NCI-H2081 treated with DMSO at 0.1 percent for 48 hours (cell line): Measurements from ENCODE around the gene GALNT2.

Source experiments
- DNase-seq: peaks from one replicate; lab custom pipeline; 2025; lab: John Stamatoyannopoulos, UW

The GALNT2 gene

DNA sequence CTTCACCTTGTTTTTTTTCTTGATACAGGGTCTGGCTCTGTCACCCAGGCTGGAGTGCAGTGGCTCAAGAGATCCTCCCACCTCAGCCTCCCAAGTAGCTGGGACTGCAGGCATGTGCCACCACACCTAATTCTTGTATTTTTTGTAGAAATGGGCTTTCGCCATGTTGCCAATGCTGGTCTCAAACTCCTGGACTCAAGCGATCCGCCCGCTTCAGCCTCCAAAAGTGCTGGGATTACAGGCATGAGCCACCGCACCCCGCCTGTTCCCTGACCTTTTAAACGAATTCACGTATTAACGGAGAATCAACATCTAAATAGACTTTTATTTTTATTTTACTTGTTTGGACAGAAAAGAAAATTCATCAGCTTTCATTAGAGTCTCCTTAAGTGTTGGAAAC, 254.3 kb downstream of the GALNT2 start:
- no peak for DNase-seq

DNA sequence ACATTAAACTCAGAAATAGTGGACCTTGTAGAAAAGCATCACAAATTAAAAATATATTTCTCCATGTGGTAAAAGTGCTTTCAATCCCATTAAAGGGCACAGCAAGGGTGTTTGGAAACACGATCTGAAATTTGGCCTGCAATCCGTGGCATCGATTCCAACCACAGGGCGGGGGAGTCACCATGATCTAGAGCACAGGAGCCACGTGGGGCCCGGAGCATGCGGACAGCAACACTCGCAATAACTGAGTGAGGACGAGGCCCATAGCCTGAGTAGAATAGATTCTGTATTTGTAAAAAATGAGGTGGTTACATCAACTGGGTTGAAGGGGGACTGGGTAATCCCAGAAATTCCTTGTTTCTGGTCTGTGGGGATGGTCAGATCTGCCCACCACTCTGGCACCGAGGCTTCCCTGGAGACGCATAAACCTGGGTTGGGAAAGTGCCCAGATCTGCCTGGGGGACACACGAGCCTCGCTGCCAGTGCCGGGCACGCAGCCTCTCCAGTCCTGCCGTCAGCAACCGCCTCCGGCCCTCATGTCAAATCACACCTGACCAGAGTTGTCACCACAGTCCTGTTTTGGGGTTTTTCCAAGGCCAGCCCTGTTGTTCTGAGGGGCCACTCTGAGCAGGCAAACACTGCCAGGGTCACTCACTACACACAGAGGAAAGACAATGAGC, 254.8 kb downstream of the GALNT2 start:
- no peak for DNase-seq

DNA sequence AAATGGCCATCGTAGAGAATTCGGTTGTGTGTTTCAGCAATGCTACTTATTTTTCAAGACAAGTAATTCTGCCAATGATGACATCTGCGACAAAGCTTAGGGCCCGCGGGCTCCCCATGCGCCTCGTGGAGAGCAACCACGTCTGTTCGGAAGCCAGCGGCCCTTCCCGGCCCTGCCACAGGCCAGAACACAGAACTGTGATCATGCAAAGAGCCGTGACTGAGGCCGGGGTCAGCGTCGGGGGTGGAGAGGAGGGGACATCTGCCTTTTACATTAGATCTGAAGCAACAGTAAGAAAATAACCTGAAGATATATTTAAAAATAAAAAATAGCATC, 255.4 kb downstream of the GALNT2 start:
- DNase-seq = no peak

DNA sequence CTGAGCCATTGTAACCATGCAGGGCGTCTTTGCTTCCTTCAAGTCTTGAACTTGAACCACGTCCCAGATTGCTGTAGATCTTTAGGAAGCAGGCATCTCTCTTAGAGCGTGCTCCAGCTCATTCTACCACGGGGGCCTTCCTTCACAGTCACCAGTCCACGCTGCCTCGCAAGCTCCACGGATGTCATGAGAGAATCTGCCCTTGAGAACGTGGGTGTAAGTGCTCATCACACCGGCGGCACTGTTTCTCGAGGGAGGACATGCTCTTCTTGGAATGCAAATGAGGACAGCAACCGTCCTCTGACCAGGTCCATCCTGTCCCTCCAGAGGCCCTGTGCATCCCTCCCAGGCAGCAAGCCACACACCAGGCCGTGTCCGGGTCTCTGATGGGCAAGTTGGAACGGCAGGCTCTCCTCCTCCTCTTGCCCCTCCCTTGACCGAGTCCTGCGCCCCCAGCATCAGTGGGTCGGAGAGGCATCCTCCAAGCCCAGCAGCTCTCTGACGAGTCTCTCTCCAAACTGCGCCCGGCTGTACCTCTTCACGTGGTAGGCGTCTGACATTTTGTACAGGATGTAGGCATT, 256.0 kb downstream of the GALNT2 start:
- DNase-seq = no peak

DNA sequence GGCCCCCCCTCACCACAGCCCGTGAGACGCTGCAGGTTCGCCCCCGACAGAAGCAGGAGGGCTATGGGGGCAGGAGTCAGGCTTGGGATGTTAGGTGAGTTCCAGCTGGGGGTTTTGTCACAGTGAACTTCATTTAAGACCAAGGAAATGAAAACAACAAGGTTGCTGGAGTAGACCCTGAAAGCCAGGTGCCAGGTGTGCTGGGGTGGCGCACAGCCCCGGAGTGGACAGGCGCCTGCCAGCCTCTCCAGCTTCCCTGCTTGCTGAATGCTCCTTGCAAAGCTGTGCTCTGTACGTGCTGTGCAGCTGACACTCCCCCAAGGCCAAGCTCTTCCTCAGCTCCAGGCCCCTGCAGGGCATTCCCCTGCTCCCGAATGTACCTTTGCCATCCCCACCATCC, 256.6 kb downstream of the GALNT2 start:
- DNase-seq = no peak

DNA sequence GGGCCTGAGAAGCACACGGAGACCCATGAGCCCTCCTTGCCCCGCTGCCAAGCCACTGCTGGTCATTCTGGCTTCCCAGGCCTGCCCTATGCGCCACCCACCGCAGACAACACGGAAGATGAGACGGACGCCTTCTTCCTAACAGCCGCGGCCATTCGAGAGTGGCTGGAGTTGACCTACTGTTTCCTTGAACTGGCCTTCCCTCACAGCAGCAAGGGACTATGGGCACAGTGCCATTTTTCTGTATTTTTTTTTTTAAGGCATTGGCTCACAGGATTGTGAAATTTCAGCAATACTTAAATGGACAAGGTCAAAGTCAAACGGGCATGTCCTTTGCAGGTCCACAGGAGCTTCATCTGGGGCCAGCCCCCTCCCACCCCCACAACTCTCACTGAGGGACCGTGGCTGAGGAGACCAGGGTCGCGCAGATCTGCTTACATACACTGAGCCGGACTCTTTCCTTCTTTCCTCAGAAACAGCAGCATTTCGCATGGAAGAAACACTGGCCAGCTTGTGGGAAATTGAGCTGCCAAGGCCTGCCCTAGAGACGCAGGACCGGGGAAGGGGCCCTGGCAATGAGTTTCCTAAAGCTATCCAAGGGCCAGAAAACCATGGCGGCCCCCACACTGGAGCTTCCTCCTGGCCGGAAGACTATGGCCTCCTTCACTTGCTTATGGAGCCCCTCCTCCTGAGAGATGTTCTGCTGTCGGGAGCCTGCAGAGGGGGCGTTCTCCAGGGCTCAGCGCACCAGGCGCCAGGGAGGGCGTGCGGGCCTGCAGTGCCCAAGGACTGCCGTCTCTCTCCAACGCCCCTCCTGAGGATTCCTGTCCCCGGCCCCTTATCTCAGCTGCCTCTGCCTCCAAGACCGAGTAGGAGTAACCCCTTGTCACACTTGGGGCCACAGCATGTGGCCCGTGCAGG, 260.2 kb downstream of the GALNT2 start:
- DNase-seq = no peak

DNA sequence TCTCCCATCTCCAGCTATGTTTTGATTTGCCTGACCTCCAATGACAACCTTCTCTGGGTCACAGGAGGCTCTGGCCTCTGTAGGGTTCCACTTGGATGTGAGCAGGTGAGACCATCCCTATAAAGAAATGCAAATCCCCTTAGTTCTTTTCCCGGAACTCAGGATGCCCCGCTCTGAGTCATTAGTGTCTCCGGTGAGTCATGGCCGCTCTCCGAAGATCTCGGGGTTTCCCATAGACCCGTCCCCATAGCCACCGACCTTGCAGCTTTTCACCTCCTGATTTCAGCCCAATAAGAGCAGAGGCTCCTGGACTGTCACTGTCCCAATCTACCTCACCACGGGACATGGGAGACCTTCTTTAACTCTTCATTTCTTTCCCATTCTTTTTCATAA, 260.9 kb downstream of the GALNT2 start:
- no peak for DNase-seq

DNA sequence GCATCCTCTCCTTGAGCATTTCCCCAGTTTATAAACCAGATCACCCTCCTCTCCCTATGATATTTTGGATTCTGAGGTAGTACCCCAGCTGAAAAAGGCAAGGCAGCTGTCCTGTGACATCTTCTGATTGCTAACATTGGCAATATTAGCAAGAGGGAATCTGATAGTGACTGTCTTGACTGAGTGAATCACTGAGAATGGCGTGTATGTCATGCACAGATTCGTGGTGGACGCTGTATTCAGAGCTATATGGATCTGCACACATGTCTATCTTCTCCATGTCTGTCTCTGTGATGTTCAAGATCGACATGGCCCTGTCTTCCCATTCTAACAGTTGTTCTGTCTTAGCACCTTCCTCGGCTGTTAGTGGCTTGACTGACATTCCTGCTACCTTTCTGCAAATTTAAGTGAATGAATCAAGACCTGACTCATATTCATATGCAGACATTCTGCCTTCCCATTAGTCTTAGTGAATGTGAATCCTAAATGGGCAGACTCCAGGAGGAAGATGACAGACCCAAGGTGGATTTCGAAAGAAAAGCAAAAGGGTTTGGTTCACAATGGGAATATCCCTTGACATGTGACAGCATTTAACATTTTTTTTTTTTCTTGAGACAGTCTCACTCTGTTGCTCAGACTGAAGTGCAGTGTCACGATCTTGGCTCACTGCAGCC, 261.4 kb downstream of the GALNT2 start:
- no peak for DNase-seq

DNA sequence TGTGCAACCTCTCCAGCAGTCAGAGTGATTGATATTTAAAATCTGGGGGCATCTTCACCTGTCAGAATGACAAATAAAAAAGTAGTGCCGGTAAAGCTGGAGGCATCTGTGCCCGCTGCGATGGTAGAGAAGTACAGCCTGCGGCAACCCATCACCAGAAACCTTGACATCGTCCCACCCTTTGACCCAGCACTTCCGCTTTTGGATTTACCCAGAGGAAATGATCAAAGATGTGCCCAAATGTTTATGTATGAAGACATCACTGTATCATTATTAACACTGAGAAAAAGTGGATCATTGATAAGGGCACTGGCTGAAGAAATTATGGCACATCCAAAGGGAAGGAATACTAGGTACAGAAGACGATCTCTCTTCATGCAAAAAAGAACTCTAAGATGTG, 263.1 kb downstream of the GALNT2 start:
- DNase-seq = no peak
